Suprapubic skin (tissue), 4 donors: Measurements from ENCODE around the gene PSMG3. TPM values are rescaled to one million over a fixed set of nuclear protein-coding genes. Genes with fewer than 3 reads are reported as not detected.

ENCODE experiments used
- DNase-seq, 2 donors: peaks; one replicate each; pipeline ENCODE4 v3.0.0-alpha.2; 2019; ENCODE audit warnings: low spot score in 2 of 2
- H3K27ac ChIP-seq: fragments of 200-600 bp; sonication (generic); one replicate; pipeline ENCODE4 v1.5.1; 2019
- H3K27me3 ChIP-seq: fragments of 200-600 bp; sonication (generic); one replicate; pipeline ENCODE4 v1.5.1; 2019
- H3K36me3 ChIP-seq: fragments of 200-600 bp; sonication (generic); one replicate; pipeline ENCODE4 v1.5.1; 2019
- H3K4me1 ChIP-seq: fragments of 200-600 bp; sonication (generic); one replicate; pipeline ENCODE4 v1.5.1; 2019
- H3K4me3 ChIP-seq: fragments of 200-600 bp; sonication (generic); one replicate; pipeline ENCODE4 v1.5.1; 2019; ENCODE audit warnings: mild to moderate bottlenecking
- H3K9me3 ChIP-seq: fragments of 200-600 bp; sonication (generic); one replicate; pipeline ENCODE4 v1.5.1; 2019
- EP300 ChIP-seq: sonication (generic); formaldehyde crosslinking; IDR thresholded peaks from one replicate; pipeline ENCODE4 v1.6.1; 2017; ENCODE audit warnings: antibody characterized with exemption
- POLR2A ChIP-seq, 2 donors: fragments of 450-650 bp; IDR thresholded peaks; one replicate each; pipeline ENCODE4 v1.6.1; 2017; ENCODE audit warnings: antibody characterized with exemption in 2 of 2, mild to moderate bottlenecking in 2 of 2, moderate library complexity in 2 of 2
- POLR2AphosphoS5 ChIP-seq, 3 donors: sonication (generic); formaldehyde crosslinking; IDR thresholded peaks; one replicate each; pipeline ENCODE4 v1.6.1; 2017; ENCODE audit warnings: antibody characterized with exemption in 3 of 3
- WGBS: methylation state at CpG from one replicate; pipeline ENCODE4 v1.1.5; 2018; 5-methylcytosine and 5-hydroxymethylcytosine counted together
- total RNA-seq, 4 donors: library from RNA; depleted of rRNA; stranded (reverse); fragments of >200 nt; gene quantifications; one replicate each; pipeline ENCODE4 v1.1.0, GENCODE V29; 2016
- TF ChIP-seq, protein P1 (sequence below), 2 donors: fragments of 200-600 bp in 1 of 2; fragments of 450-650 bp in 1 of 2; sonication (generic) in 1 of 2; IDR thresholded peaks; one replicate each; pipeline ENCODE4 v1.5.1; 2016 to 2019; ENCODE audit warnings: antibody characterized with exemption in 2 of 2, mild to moderate bottlenecking in 1 of 2, moderate library complexity in 1 of 2

The PSMG3 gene
- total RNA-seq, 4 donors from 2014 or later = 35.7 to 79.0 (median 62.0) TPM

DNA sequence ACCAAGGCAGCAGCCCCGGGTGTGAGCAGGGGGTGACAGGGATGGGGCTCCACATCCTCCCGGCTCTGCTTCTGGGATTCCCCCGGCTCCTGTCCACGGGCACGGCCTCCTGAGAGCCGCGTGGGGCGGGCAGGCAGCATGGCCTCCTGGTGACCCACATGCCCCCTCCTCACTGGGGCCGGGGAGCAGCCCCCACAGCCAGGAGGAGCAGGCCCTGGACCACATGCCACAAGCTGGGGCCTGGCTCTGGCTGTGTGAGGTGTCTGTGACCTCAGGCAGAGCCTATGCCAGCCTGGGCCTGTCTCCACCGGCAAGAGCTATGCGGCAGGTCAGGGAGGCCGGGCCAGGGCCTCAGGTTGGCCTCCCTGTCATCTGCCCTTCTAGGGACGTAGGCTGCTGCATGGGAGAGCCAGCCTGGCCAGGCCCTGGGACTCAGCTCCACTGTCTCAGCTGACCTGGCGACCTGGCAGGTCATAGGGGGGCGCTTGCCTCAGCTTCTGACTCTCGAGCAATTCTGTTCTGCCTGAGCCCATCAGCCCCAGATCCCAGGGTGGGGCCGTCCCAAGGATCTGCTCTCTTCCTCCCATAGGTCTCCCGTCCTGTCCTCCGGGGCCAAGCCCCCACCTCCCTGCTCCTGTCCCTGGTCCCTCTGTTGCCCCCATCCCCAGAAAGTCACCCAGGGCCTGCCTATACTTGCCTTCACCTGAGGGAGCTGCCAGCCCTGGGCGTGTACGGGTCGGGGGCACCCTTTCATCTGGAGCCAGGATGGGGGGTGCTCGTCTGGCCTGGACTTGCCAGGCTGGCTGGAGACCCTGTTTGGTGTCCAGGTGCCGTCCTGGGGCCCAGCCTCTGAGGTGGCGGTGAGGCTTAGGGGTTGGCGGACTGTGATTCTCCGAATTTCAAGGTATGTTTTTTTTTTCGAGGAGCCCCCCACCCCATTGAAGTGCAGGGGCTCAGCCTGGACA is 9.9 kb downstream of the PSMG3 start:
- TF ChIP-seq EP300 (no peak), POLR2A (IDR thresholded peaks at IDR 0.05) (no peak), POLR2AphosphoS5 (IDR thresholded peaks at IDR 0.05) (no peak)
- TF ChIP-seq, protein P1, sequence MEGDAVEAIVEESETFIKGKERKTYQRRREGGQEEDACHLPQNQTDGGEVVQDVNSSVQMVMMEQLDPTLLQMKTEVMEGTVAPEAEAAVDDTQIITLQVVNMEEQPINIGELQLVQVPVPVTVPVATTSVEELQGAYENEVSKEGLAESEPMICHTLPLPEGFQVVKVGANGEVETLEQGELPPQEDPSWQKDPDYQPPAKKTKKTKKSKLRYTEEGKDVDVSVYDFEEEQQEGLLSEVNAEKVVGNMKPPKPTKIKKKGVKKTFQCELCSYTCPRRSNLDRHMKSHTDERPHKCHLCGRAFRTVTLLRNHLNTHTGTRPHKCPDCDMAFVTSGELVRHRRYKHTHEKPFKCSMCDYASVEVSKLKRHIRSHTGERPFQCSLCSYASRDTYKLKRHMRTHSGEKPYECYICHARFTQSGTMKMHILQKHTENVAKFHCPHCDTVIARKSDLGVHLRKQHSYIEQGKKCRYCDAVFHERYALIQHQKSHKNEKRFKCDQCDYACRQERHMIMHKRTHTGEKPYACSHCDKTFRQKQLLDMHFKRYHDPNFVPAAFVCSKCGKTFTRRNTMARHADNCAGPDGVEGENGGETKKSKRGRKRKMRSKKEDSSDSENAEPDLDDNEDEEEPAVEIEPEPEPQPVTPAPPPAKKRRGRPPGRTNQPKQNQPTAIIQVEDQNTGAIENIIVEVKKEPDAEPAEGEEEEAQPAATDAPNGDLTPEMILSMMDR (IDR thresholded peaks at IDR 0.05) = no peak
- Histone ChIP-seq H3K27ac (peak overlapping the region; percentile 76), H3K4me1 (peaks cover 61% of the 10 kb centered on the region), H3K36me3 (no peaks in the 10 kb centered on the region), H3K9me3 (no peaks in the 10 kb centered on the region), H3K27me3 (no peaks in the 10 kb centered on the region), H3K4me3 (peak overlapping the region; percentile 21)
- 68% methylated on average over 9 of the region's 28 CpGs for WGBS
- DNase-seq = peak in 1 of 2 donors; percentile 71

DNA sequence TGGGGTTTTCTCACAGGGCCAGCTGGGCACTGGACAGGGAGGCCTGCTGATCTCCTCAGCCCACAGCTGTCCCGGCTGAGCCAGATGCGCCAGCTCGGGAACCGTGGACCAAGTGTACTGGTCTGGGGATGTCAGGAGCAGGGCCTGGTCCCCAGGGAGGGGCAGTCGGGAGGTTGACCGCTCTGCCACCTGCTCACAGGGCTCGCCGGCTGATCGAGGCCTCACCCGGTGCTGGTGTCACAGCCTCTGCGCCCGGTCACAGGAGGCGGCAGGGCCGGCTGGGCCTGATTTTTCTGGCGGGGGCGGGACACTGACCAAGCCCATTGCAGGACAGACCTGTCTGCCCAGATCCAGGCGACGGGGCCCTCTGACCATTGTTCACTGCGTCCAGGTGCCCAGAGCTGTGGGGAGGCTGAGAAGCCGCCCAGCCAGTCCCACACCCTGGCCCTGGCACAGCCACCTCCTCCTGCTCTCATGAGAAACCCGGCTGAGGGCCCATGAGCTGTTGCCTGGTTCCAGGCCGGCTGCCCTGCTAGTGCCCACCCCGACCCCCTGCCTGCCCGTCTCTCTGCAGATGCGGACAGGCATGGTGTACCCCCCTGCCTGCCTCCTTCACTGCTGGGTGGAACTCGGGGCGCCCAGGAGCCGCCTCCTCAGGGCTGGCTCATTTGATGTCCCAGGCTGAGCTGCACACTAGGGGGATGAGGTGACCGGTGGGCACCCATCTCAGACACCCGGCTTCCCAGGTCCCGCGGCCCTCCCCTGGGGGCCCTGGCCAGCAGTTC is 10.8 kb downstream of the PSMG3 start:
- peak in 1 of 2 donors; percentile 66 for DNase-seq
- WGBS = 60% methylated on average over 14 of the region's 32 CpGs
- Histone ChIP-seq H3K27ac (peak overlapping the region; percentile 76), H3K36me3 (no peaks in the 10 kb centered on the region), H3K27me3 (no peaks in the 10 kb centered on the region), H3K9me3 (no peaks in the 10 kb centered on the region), H3K4me3 (no peak overlapping the region), H3K4me1 (peaks cover 53% of the 10 kb centered on the region)
- TF ChIP-seq, protein P1 (IDR thresholded peaks at IDR 0.05) = no peak
- TF ChIP-seq EP300 (no peak), POLR2A (IDR thresholded peaks at IDR 0.05) (no peak), POLR2AphosphoS5 (IDR thresholded peaks at IDR 0.05) (no peak)

- Histone ChIP-seq H3K27me3 (no peaks in the 10 kb centered on the region), H3K4me3 (no peak overlapping the region), H3K36me3 (no peaks in the 10 kb centered on the region), H3K9me3 (no peaks in the 10 kb centered on the region), H3K27ac (peak overlapping the region; percentile 76), H3K4me1 (peaks cover 50% of the 10 kb centered on the region)
- no peak for TF ChIP-seq POLR2AphosphoS5 (IDR thresholded peaks at IDR 0.05)
- TF ChIP-seq, protein P1 (IDR thresholded peaks at IDR 0.05) = no peak
- no peak for TF ChIP-seq POLR2A (IDR thresholded peaks at IDR 0.05)
- no peak for TF ChIP-seq EP300
- DNase-seq = no peak
- no CpG with 5 or more reads among the region's 24 CpGs for WGBS
These were observed 11.5 kb downstream of the PSMG3 start for GRCh38 chr7:1558181-1558811.

DNA sequence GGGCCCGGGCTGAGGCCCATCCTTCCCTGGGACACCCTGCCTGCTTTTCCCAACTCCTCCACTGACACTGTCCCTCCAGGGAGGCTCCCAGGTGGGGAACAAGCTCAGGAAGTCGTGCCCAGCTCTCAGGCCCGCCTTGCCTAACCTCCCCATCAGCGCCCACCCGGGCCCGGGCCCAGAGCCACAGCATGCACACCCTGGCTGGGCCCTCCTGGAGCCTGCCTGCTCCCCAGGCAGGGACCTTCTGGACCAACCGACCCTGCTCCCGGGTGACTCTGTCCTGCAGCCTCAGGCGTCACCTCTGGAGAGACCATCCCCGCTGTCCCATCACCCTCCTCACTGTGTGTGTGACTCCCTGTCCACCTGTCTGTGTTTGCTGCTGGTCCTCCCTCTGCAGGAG is 12.1 kb downstream of the PSMG3 start:
- Histone ChIP-seq H3K4me3 (no peak overlapping the region), H3K9me3 (no peaks in the 10 kb centered on the region), H3K27ac (no peak overlapping the region), H3K27me3 (no peaks in the 10 kb centered on the region), H3K4me1 (peaks cover 50% of the 10 kb centered on the region), H3K36me3 (no peaks in the 10 kb centered on the region)
- TF ChIP-seq, protein P1 (IDR thresholded peaks at IDR 0.05) = no peak
- no peak for TF ChIP-seq POLR2A (IDR thresholded peaks at IDR 0.05)
- TF ChIP-seq EP300 = no peak
- no peak for TF ChIP-seq POLR2AphosphoS5 (IDR thresholded peaks at IDR 0.05)
- no peak for DNase-seq
- 88% methylated on average over 5 of the region's 10 CpGs for WGBS
